ENCODE data around the gene FRMD4A.
"Not testable (repeated sequence)": the region's sequence is repeated elsewhere in the genome, so short reads cannot be mapped to it uniquely, and the experiment has no call there.

DNA sequence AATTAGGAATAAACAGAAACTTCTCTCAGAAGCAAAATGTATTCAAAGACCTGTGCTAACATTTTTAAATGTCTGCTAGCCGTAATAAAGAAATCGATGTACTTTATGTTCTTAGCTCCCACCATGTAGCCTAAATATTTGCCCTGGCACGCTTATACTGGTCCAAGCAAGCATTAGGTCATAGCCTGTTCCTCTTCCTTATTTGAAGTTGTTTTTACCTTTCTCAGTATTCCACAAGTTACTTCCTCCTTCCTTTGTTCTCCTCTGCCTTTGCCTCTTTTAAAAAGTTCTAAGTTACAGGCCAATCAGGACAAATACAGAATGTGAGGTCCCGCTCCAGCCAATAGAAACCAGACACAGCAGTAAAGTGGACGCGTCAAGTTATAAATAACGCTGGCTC, 288.7 kb downstream of the FRMD4A start:
- TF ChIP-seq, protein P1, sequence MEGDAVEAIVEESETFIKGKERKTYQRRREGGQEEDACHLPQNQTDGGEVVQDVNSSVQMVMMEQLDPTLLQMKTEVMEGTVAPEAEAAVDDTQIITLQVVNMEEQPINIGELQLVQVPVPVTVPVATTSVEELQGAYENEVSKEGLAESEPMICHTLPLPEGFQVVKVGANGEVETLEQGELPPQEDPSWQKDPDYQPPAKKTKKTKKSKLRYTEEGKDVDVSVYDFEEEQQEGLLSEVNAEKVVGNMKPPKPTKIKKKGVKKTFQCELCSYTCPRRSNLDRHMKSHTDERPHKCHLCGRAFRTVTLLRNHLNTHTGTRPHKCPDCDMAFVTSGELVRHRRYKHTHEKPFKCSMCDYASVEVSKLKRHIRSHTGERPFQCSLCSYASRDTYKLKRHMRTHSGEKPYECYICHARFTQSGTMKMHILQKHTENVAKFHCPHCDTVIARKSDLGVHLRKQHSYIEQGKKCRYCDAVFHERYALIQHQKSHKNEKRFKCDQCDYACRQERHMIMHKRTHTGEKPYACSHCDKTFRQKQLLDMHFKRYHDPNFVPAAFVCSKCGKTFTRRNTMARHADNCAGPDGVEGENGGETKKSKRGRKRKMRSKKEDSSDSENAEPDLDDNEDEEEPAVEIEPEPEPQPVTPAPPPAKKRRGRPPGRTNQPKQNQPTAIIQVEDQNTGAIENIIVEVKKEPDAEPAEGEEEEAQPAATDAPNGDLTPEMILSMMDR (IDR thresholded peaks at IDR 0.05; ENCODE audit: borderline replicate concordance, extremely low read depth, low read length, poor library complexity, severe bottlenecking), result not testable (repeated sequence)
- not testable (repeated sequence) for TF ChIP-seq EZH2 (IDR thresholded peaks at IDR 0.05; ENCODE audit: borderline replicate concordance, low read depth, low read length, severe bottlenecking)
